COR-L47 (cell line): Measurements from ENCODE around the gene SGMS1.
"Not testable (repeated sequence)": the region's sequence is repeated elsewhere in the genome, so short reads cannot be mapped to it uniquely, and the experiment has no call there.

Source experiments
- DNase-seq: peaks from one replicate; lab custom pipeline; 2025; lab: John Stamatoyannopoulos, UW

Gene SGMS1

DNA sequence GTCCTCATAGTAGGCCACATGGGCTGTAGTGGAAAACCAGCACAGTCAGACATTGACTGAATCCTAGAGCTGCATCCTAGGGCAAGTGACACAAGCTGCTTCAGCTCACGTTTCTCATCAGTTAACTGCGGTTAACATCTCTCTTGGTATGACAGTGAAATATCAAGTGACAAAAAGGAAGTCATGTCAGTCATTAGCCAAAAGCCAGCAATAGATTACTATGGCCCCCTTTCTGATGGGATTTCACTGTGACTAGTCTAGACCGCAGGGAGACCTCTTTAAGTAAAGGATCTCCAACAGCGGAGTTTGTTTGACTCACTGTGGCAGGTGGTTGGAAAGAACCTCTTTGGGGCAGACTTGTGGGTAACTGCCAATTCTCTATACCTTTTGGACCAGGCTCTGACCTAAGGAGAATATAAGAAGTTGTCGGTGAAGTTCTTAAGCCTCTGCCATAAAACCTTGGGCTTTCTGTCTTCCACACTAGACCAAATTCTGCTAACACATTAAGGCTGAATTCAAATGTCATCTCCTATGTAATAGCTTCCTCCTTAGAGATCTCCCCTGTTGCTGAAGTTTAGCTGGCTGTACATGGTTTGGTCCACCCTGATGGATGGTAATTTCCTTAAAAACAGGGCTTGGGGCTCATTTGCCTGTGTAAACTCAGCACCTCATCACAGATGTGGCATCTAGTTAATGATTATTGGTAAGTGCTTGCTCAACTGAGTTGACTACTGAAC lies 115.3 kb downstream of the SGMS1 start:
- DNase-seq, result no peak

GRCh38 chr10:50506861-50507573 lies 116.7 kb downstream of the SGMS1 start:
- DNase-seq, result no peak

GRCh38 chr10:50504389-50504788 lies 119.4 kb downstream of the SGMS1 start:
- no peak for DNase-seq

GRCh38 chr10:50503661-50504320 lies 120.0 kb downstream of the SGMS1 start:
- DNase-seq, result no peak

GRCh38 chr10:50503156-50503555 lies 120.6 kb downstream of the SGMS1 start:
- DNase-seq, result not testable (repeated sequence)

- DNase-seq, result no peak
Observed at GRCh38 chr10:50501924-50502452, 121.8 kb downstream of the SGMS1 start.

DNA sequence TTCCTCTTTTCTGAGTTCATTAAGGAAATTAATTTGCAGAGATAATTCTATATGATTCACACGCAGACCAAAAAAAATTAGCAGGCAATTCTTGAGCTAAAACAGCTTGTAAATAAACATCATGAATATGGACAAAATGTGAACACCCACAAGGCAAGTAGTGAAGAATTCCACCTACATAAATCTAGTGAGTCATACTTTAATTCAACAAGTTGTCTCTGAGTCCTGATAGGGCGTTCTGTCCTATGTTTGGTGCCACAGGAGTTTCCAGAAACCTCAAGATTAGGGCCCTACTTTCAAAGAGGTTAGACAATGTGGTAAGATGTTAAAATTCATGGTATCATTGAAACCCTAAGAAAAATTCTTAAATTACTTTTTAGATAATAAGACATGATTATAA lies 122.3 kb downstream of the SGMS1 start:
- DNase-seq, result no peak

- DNase-seq, result no peak
Observed at GRCh38 chr10:50498465-50498864, 125.3 kb downstream of the SGMS1 start.

DNA sequence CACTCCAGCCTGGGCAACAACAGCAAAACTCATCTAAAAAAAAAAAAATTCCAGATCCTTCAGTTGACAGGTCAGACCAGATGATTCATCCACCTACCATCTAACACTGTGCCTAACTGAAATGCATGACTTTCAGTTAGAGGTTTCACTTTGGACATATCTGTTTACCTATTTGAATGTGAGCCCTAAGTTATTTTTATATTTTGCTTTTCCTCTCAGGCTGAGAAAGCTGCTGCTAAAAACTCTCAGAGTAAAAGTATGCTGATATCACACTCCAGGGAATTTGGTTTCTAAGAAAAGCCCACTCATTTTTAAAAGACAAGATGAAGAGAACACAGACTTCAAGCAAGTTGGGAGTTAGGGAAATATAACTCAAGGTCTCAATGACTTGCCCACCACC lies 126.0 kb downstream of the SGMS1 start:
- no peak for DNase-seq

DNA sequence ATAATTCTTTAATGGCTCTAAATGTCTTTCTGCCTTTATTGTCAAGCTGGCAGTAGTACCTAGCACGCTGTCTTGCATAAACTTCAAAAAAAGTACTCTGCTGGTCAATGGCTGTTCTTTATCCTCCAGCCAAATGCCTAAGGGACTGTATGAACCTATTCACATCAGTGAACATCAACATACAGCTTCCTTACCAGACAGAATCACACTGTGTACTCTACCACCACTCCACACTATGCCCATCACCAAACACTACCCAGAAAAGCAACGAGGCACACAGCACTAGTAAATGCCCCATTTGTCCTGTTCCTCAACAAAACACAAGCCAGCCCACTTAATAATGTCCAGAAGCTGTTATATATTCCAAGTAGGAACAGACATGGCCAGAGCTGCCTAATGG lies 127.5 kb downstream of the SGMS1 start:
- no peak for DNase-seq

DNA sequence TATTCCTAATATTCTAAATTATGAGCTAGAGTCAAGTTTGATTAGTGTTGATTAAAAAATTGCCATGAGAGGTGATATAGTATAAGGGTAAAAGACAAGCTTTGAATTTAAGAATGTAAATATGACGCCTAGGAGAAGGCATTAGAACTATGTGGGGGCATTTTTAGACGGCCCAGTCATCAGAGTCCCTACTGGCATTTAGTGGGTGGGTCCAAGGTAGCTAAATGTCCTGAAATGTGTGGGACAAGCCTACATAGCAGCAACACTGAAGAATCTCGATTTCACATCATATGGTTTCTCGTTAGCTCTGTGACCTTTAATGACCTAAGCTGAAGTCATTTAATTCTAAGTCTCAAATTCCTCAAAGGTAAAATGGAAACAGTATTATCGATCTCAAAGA lies 133.5 kb downstream of the SGMS1 start:
- no peak for DNase-seq

DNA sequence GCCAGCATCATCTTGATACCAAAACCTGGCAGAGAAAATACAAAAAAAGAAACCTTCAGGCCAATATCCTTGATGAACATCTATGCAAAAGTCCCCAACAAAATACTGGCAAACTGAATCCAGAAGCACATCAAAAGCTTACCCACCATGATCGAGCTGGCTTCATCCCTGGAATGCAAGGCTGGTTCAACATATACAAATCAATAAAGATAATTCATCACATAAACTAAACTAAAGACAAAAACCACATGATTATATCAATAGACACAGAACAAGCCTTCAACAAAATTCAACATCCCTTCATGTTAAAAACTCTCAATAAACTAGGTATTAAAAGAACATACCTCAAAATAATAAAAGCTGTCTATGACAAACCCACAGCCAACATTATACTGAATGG lies 139.2 kb downstream of the SGMS1 start:
- not testable (repeated sequence) for DNase-seq

- no peak for DNase-seq
Observed at GRCh38 chr10:50480054-50481007, 143.4 kb downstream of the SGMS1 start.

- no peak for DNase-seq
Observed at GRCh38 chr10:50477287-50478203, 146.2 kb downstream of the SGMS1 start.

GRCh38 chr10:50473756-50474155 lies 150.0 kb downstream of the SGMS1 start:
- DNase-seq, result no peak

GRCh38 chr10:50472914-50473313 lies 150.8 kb downstream of the SGMS1 start:
- DNase-seq, result no peak

GRCh38 chr10:50471583-50471975 lies 152.2 kb downstream of the SGMS1 start:
- no peak for DNase-seq

- DNase-seq, result no peak
Observed at GRCh38 chr10:50470798-50471582, 152.8 kb downstream of the SGMS1 start.

DNA sequence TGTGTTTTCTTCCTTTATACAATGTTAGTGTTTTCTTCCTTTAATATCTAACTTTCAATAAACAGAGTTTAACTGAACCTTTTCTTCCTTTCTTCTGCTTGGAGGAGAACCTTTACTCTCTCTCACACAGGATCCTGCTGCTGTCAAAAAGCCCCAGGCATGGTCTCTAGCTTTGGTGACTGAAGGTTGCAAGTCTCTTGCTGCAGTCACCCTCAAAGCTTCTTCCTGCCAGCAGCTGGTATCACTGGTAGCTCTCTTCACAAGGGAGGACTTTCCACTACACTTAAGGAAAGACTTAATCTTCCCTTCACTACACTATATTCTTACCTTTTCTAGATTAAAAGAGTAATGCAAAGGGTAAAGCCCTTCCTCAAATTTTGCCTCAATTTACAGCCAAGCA lies 153.4 kb downstream of the SGMS1 start:
- no peak for DNase-seq

DNA sequence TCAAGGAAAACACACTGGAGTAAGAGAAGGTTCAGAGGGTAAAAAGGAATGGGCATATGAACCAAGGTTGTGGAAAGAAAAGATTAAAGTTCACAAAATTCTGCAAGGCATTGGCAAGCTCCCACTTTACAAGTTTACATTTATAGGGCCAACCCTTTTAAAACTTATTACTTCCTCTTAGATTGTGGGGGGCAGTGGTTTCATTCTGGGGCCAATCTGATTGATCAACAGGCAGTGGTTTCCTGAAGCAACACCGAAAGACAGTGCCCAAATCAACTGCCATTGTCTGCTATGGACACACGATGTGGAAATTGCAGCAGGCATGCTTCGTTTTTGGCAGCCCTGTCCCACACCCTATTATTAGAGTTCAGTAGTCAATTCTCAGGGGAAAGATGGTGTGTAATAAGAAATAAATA lies 154.0 kb downstream of the SGMS1 start:
- no peak for DNase-seq
